Mesodermal cell (in vitro differentiated cells): ENCODE data around the gene TBKBP1.
"Not testable (repeated sequence)": the region's sequence is repeated elsewhere in the genome, so short reads cannot be mapped to it uniquely, and the experiment has no call there.

Experiments used
- H3K27ac ChIP-seq: 2 replicates; pipeline ENCODE4 v1.7.0; 2013; ENCODE audit warnings: mild to moderate bottlenecking, low read depth, low read length, moderate library complexity; ENCODE audit not compliant: severe bottlenecking
- H3K36me3 ChIP-seq: 2 replicates; pipeline ENCODE4 v1.7.1; 2013; ENCODE audit warnings: mild to moderate bottlenecking, low read length, moderate library complexity; ENCODE audit not compliant: control insufficient read depth, insufficient read depth
- H3K4me1 ChIP-seq: one replicate; pipeline ENCODE4 v1.7.1; 2013; ENCODE audit warnings: mild to moderate bottlenecking, low read length; ENCODE audit not compliant: insufficient read depth, control insufficient read depth, poor library complexity, severe bottlenecking
- H3K4me3 ChIP-seq: 2 replicates; pipeline ENCODE4 v1.7.0; 2013; ENCODE audit warnings: low read length, control low read depth, mild to moderate bottlenecking; ENCODE audit not compliant: insufficient read depth, poor library complexity, severe bottlenecking; ENCODE audit errors: extremely low read depth
- H3K9me3 ChIP-seq: 2 replicates; pipeline ENCODE4 v1.7.1; 2013; ENCODE audit warnings: mild to moderate bottlenecking, low read length, moderate library complexity; ENCODE audit not compliant: control insufficient read depth
- whole genome bisulfite sequencing, 2 experiments: methylation state at CpG; one replicate each; pipeline ENCODE4 v1.1.5; 2013; ENCODE audit warnings: missing lambda C conversion rate in 2 of 2; ENCODE audit not compliant: insufficient coverage in 2 of 2; 5-methylcytosine and 5-hydroxymethylcytosine counted together

The TBKBP1 gene

GRCh38 chr17:47682138-47682537 lies 11.8 kb upstream of the TBKBP1 start:
- WGBS, 2 experiments: 80 to 100% methylated on average over 1 of the region's 2 CpGs
- H3K36me3 ChIP-seq: peaks cover 89% of the 10 kb centered on the region
- no peak overlapping the region for H3K4me3 ChIP-seq
- H3K27ac ChIP-seq: no peak overlapping the region
- peaks cover 19% of the 10 kb centered on the region for H3K4me1 ChIP-seq
- no peaks in the 10 kb centered on the region for H3K9me3 ChIP-seq

DNA sequence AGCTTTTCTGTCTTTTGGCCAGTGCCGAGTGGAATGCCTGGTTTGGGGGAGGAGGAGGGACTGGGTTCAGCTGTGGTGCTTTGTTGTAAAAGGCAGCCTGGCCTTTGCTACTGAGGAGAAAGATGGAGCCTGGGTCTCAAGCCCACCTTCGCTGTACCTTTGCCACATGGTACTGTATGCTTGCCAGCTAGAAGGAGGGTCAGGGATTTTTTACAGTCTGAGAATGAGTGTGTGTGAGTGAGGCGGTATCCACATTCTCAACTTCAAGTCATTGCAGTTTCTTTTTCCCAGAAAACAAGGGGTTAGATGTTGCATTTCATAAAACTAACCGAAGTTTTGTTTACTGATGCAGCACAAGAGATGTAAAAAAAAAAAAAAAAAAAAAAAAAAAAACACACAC lies 11.2 kb upstream of the TBKBP1 start:
- Histone ChIP-seq H3K4me1 (peaks cover 24% of the 10 kb centered on the region), H3K36me3 (peaks cover 83% of the 10 kb centered on the region)
- not testable (repeated sequence) for H3K4me3 ChIP-seq, H3K27ac ChIP-seq, H3K9me3 ChIP-seq
- WGBS, 2 experiments: 100% methylated on average over 1 to 2 of the region's 4 CpGs

GRCh38 chr17:47684025-47684424 lies 9.9 kb upstream of the TBKBP1 start:
- Histone ChIP-seq H3K9me3 (no peaks in the 10 kb centered on the region), H3K27ac (no peak overlapping the region), H3K36me3 (peaks cover 70% of the 10 kb centered on the region), H3K4me1 (peaks cover 26% of the 10 kb centered on the region), H3K4me3 (no peak overlapping the region)
- 85 to 96% methylated on average over 3 to 4 of the region's 4 CpGs for WGBS, 2 experiments

DNA sequence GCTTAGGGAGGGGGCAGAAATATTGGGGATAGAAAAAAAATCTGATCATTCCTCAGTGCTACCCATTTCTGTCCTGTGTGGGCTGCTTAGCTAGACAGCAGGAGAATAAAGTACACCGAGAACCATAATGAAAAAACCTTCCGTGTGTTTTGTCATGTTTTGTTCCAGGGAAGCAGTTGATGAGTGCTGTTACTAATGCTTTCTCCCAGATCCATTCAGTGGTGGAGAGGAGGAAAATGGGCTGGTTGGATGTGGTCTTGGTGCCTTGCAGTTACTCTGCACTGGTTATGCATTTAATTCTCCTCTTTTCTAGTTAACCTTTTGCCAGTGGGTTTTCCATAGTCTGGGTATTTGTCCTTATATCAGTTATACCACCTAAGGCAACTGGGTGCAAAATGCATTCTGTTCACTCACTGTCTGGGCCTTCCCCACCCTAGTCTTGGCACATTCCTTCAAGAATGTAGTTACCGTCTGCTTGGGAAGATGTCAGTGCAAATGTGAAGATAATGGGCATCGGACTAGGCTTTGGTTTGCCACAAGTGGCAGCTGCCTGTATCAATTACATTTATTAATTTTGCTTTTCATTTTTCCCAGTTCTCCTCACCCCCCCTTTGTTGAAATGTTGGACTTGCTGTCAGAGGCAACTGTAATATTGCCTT lies 9.3 kb upstream of the TBKBP1 start:
- peaks cover 26% of the 10 kb centered on the region for H3K4me1 ChIP-seq
- peak overlapping the region; percentile 5 for H3K27ac ChIP-seq
- whole genome bisulfite sequencing, 2 experiments: 90% methylated on average over 2 of the region's 4 CpGs; no CpG with 5 or more reads in 1 of the 2 experiments
- H3K4me3 ChIP-seq: no peak overlapping the region
- H3K9me3 ChIP-seq: no peaks in the 10 kb centered on the region
- H3K36me3 ChIP-seq: peaks cover 63% of the 10 kb centered on the region

GRCh38 chr17:47685556-47686275 lies 8.2 kb upstream of the TBKBP1 start:
- Histone ChIP-seq H3K4me3 (no peak overlapping the region), H3K4me1 (peaks cover 19% of the 10 kb centered on the region), H3K36me3 (peaks cover 53% of the 10 kb centered on the region), H3K27ac (peak overlapping the region; percentile 41), H3K9me3 (no peaks in the 10 kb centered on the region)
- 90 to 100% methylated on average over 2 of the region's 4 CpGs for WGBS, 2 experiments

DNA sequence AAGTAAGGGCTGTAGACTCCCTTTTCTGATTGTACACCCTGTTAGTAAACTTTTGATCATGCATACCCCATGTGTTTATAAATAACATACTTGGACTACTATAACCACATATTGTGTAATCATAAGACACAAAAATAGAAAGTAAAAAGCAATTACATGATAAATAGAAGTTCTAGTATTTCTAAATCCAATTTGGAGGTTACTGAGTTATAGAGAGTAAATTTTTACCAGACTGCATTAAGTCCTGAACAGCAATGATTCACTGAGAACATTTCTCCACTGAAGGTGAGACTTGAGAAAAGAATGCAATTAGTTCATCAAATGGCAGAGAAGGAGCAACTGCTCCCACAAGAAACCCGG lies 7.7 kb upstream of the TBKBP1 start:
- peaks cover 19% of the 10 kb centered on the region for H3K4me1 ChIP-seq
- H3K9me3 ChIP-seq: no peaks in the 10 kb centered on the region
- H3K27ac ChIP-seq: peak overlapping the region; percentile 41
- H3K36me3 ChIP-seq: peaks cover 47% of the 10 kb centered on the region
- 100% methylated on average over 1 of the region's 1 CpG; no CpG with 5 or more reads in 1 of the 2 experiments for WGBS, 2 experiments
- H3K4me3 ChIP-seq: no peak overlapping the region

GRCh38 chr17:47686664-47687327 lies 7.2 kb upstream of the TBKBP1 start:
- Histone ChIP-seq H3K36me3 (peaks cover 42% of the 10 kb centered on the region), H3K4me1 (peaks cover 19% of the 10 kb centered on the region), H3K4me3 (no peak overlapping the region), H3K9me3 (no peaks in the 10 kb centered on the region), H3K27ac (no peak overlapping the region)
- WGBS, 2 experiments: 91 to 98% methylated on average over 6 to 7 of the region's 7 CpGs

DNA sequence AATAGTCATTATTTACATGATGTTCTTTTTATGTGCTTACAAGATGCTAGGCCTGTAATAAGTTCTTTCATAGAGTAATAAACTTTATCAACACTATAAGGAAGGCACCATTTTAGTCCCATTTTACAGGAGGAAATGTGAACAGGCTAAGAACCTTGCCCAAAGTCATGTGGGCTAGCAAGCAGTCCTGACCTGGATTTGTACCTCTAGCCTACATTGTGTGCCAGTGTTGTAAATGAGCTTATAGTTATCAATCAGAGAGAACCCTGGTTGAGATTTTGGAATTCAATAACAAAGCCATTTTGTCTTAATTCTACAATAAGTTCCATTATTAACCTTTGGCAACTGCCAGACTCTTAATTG lies 6.7 kb upstream of the TBKBP1 start:
- Histone ChIP-seq H3K4me1 (peaks cover 20% of the 10 kb centered on the region), H3K36me3 (peaks cover 37% of the 10 kb centered on the region), H3K9me3 (no peaks in the 10 kb centered on the region), H3K4me3 (no peak overlapping the region), H3K27ac (no peak overlapping the region)

GRCh38 chr17:47687748-47688147 lies 6.2 kb upstream of the TBKBP1 start:
- Histone ChIP-seq H3K4me1 (peaks cover 25% of the 10 kb centered on the region), H3K4me3 (no peak overlapping the region), H3K36me3 (peaks cover 32% of the 10 kb centered on the region), H3K27ac (no peak overlapping the region), H3K9me3 (no peaks in the 10 kb centered on the region)
- WGBS, 2 experiments: 88 to 90% methylated on average over 1 of the region's 1 CpG

DNA sequence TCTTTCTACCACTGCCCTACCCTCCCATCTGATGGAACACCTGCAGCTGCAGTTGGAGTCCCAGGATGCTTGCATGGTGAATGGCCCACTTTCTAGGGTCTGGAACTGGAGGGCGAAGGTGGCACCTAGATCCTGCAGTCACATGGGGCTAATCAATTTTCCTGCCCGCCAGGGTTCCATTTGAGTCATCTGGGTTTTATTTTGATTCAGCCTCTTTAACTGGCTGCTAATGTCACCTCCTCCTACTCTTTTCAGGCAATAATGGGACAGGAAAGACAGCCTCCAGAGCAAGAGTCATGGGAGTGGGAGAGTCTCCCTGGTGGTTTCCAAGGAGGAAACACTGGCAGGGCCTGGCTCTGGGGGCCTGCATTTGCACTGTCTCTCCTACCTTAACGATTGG lies 3.8 kb upstream of the TBKBP1 start:
- Histone ChIP-seq H3K27ac (no peak overlapping the region), H3K4me1 (peaks cover 29% of the 10 kb centered on the region), H3K36me3 (peaks cover 11% of the 10 kb centered on the region), H3K4me3 (no peak overlapping the region), H3K9me3 (no peaks in the 10 kb centered on the region)
- 67 to 76% methylated on average over 2 to 3 of the region's 3 CpGs for WGBS, 2 experiments
